ENCODE results near the gene CFAP299.

GRCh38 chr4:80705311-80705710 lies 369.8 kb downstream of the CFAP299 start:
- TF ChIP-seq POLR2A (IDR thresholded peaks at IDR 0.05) (no peak), CTCF (IDR thresholded peaks at IDR 0.05) (no peak)

Measured in right lobe of liver (tissue), 4 donors.